GM10266 (cell line): ENCODE results near the gene CRBN.

Experiments used
- DNase-seq: peaks from one replicate; pipeline ENCODE4 v3.0.0; 2012; ENCODE audit errors: extremely low spot score
- CTCF ChIP-seq: IDR thresholded peaks from 2 replicates; pipeline ENCODE4 v1.5.1; 2012; ENCODE audit warnings: mild to moderate bottlenecking, low read depth; ENCODE audit not compliant: control insufficient read depth, insufficient read depth; ENCODE audit errors: missing control alignments

CRBN gene

DNA sequence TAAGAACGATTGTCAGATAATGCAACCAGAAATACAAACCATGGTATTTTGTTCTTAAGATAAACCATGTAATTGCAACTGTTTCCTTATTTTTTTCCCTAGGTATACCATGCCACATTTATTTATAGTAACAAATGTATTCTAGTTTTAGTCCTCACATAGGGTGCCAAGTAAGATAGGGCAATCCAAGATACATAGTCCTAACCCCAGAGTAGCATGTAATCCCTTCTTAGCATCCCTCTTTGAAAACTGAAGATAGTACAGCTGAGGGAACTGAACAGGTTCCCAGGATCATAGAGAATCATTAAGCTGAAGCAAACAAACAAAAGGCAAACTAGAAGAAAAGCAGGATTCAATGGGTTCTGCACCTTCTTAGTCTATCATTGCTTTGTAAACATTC is 28.0 kb downstream of the CRBN start:
- TF ChIP-seq CTCF, result no peak
- no peak for DNase-seq

DNA sequence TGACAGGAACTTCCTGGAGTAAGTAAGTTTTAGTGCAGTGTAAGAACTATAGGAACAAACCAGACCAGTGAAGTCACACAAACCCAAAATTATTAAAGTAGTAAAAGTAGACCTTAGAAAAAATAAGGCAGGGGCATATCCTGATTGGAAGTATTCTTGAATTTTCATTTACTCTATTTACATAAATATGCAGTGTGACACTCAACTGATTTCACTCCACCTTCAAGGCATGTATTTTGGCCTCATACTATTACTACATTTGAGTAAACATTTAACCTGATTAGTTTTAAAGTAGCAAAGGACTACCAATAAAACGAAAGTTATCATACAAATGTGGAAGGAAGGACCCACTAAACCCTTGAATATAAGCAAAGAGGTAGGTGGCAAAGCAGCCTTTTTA is 29.9 kb downstream of the CRBN start:
- no peak for TF ChIP-seq CTCF
- no peak for DNase-seq

DNA sequence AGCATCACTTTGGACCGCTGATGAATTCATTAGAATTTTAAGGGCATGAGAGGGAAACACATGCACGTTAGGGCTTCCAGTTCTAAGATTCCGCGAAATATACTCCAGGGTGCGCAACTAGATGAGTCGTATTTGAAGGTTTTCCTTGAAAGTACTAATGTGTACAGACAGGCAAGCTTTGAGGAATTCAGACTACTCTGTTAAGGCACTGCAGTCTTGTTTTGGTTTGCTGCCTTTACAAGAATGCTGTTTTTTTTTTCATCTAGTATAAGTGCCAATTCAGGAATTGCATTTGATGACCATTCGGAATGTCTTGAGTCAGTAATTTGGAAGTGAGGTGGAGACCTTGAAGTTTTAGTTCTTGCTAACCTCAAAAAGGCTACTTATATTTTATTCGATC is 33.7 kb downstream of the CRBN start:
- no peak for DNase-seq

DNA sequence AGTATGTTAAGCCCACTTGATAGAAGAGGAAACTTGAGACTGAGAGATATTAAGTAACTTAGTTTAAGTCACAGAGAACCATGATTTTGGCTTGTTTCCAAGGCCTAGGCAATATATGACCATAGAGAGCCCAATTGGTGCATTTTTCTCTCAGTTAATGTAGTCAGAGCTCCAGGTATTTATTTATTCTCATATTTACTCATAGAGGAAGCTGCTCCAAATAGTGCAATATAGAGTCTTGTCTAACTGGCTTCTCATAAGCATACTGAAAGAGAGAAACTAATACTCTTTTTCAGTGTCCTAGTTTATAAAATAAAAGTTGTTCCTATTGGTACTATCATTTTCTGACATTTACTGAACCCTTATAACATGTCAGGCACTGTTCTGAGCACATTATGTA is 37.6 kb downstream of the CRBN start:
- no peak for DNase-seq
- no peak for TF ChIP-seq CTCF

More for the DNA sequence above, 33.7 kb downstream of the CRBN start:
- no peak for TF ChIP-seq CTCF

DNA sequence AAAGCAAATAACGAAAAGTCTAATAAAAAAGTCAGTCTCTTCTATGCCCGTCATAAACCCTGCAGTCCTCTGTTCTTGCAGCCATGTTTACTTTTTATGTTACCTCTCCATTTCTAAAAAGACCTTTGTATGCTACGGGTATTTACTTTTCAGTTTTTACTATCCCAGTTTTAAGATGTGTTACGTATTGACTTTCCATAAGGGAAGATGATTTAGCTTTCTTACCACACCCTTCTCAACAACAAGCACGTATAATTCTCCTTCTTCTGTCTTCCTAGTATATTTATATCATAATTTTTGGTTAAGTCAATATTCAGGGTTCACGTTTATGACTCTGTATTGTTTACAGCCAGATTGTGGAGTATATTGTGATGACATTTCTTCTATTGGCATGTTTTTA is 42.0 kb downstream of the CRBN start:
- TF ChIP-seq CTCF, result no peak
- DNase-seq, result no peak

DNA sequence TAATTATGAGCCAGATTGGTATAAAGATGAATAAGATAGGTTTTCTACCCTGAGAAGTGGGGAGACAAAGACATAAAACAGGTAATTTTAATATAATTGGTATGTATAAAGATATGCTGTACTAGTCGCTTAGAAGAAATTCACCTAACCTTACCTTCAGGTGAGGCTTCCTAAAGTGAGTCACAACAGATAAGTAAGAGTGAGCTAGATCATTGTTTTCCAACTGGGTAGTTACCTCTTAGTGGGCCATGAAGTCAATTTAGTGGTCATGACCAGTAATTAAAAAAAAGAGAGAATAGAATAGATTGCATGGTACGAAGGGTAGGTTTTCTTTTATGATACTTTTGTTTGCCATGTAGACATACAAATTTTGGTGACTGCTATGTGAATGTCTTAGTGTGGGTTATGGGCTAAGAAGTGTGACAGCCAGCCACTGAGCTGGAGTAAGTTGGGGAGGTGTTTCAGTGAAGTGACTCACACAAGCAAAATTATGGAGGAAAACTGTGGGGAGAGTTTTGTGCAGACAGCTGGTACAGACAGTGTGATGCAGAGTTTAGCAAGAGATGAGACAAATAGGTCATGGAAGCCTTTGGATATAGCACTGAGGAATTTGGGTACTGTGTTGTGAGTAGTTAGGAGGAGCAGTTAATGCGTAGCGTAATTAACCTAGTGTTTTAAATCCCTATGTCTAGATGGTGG is 44.6 kb downstream of the CRBN start:
- no peak for TF ChIP-seq CTCF
- no peak for DNase-seq

DNA sequence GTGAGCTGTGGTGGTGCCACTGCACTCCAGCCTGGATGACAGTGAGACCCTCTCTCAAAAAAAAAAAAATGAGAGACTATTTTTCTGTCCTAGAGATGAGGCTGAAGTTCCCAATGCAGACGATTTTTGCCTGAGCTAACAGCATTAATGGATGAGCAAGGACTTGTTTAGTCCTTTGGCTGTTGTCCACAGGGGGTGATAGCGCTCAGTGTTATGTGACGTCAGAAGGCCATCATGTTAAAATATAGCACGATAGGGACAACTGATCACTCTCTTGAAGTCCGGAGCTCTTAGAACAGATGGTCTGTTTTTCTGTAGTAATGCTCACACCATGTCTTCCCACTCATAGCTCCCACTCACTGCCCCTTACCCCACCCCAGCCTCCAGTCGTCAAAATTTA is 46.0 kb downstream of the CRBN start:
- no peak for DNase-seq
- no peak for TF ChIP-seq CTCF
